Left ventricle myocardium inferior (tissue), 1 donor: ENCODE measurements around the gene PLEKHH2. TPM values are rescaled to one million over a fixed set of nuclear protein-coding genes. Genes with fewer than 3 reads are reported as not detected.
"Not testable (repeated sequence)": the region's sequence is repeated elsewhere in the genome, so short reads cannot be mapped to it uniquely, and the experiment has no call there.

ENCODE experiments used
- DNase-seq: peaks from one replicate; pipeline ENCODE4 v3.0.0-alpha.2; 2020
- H3K27ac ChIP-seq: fragments of 200-600 bp; replicated peaks from 2 replicates; pipeline ENCODE4 v1.8.0; 2021
- H3K27me3 ChIP-seq: fragments of 200-600 bp; 2 replicates; pipeline ENCODE4 v1.8.0; 2021; ENCODE audit warnings: low read depth
- H3K36me3 ChIP-seq: fragments of 200-600 bp; 2 replicates; pipeline ENCODE4 v1.8.0; 2021
- H3K4me1 ChIP-seq: fragments of 200-600 bp; 2 replicates; pipeline ENCODE4 v1.8.0; 2021
- H3K4me3 ChIP-seq: fragments of 200-600 bp; 2 replicates; pipeline ENCODE4 v1.8.0; 2021; ENCODE audit warnings: mild to moderate bottlenecking, moderate library complexity
- H3K9me3 ChIP-seq: fragments of 200-600 bp; replicated peaks from 2 replicates; pipeline ENCODE4 v1.8.0; 2021
- CTCF ChIP-seq: fragments of 200-600 bp; IDR thresholded peaks from 2 replicates; pipeline ENCODE4 v1.8.0; 2021; ENCODE audit warnings: antibody characterized with exemption, mild to moderate bottlenecking, borderline replicate concordance
- intact Hi-C: fragments of 100-400 bp; cut with micrococcal nuclease; formaldehyde crosslinking; loops from one replicate; pipeline ENCODE4 v1.11.0; 2022
- total RNA-seq: library from RNA; stranded (reverse); fragmentation: NEBNext Ultra II Directional; extraction: Animal tissue kit (Norgen Biotek cat#: 25700); gene quantifications from one replicate; pipeline ENCODE4 v1.2.1, GENCODE V29; 2021
- donor health status: DM: no; HTN: yes; CAD: no; lungs with severe emphysema.

The PLEKHH2 gene
- total RNA-seq, 1 donor from 2014 or later = 1.3 TPM

- Histone ChIP-seq H3K27ac (no peak overlapping the region), H3K4me1 (no peaks in the 10 kb centered on the region), H3K9me3 (no peaks in the 10 kb centered on the region), H3K27me3 (peaks cover 21% of the 10 kb centered on the region), H3K36me3 (no peaks in the 10 kb centered on the region), H3K4me3 (no peak overlapping the region)
- no peak for TF ChIP-seq CTCF
- DNase-seq = no peak
- intact Hi-C loops = no loop called here
Measured at GRCh38 chr2:43715300-43716098, 78.4 kb downstream of the PLEKHH2 start.

DNA sequence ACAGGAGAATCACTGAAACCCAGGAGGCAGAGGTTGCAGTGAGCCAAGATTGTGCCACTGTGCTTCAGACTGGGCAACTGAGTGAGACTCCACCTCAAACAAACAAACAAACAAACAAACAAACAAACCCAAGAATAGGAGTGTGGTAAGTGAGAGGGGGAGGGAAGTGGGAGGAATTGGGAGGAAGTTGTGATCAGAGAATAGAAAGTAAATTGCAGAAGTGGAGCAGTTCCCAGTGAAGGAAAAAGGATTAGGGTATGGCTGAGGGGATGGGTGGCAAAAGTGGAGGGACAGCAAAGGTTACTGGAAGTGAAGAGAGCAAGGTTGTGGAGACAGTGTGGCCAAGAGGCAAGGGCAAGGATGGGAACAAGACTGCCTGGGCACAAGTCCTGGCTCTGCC is 80.3 kb downstream of the PLEKHH2 start:
- intact Hi-C loops = no loop called here
- Histone ChIP-seq H3K4me3 (no peak overlapping the region), H3K27me3 (peaks cover 11% of the 10 kb centered on the region), H3K4me1 (no peaks in the 10 kb centered on the region), H3K36me3 (no peaks in the 10 kb centered on the region), H3K9me3 (no peaks in the 10 kb centered on the region), H3K27ac (no peak overlapping the region)
- TF ChIP-seq CTCF = no peak
- DNase-seq = no peak

DNA sequence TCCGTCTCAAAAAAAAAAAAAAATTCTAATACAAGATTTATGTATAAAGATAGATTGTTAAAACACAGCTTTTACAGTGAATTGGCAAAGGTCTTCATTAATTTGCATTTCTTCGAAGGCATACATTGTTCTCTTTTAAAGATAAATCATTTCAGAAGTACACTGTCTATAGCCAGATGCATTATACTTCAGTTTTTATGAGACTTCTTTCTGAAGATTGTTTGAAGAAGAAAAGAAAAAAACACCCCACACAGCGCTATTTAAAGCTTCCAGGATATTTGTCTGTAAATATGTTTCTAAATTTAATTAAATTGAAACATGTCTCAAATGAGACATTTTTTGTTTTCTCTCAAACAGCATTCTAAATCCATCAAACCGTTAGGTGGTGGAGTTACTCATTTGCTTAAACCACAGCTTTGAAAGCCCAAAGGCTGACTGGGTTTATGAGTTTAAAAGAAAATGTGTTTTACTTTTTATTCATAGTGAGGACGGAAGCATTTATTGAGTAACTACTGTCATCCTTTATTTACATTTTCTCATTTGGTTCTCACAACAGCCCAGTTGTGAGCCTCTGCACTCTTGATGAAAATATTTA is 81.6 kb downstream of the PLEKHH2 start:
- no peak for DNase-seq
- H3K36me3 ChIP-seq = no peaks in the 10 kb centered on the region
- H3K9me3 ChIP-seq = no peaks in the 10 kb centered on the region
- TF ChIP-seq CTCF = no peak
- intact Hi-C loops = no loop called here
- H3K27ac ChIP-seq = no peak overlapping the region
- H3K27me3 ChIP-seq = peaks cover 8% of the 10 kb centered on the region
- no peaks in the 10 kb centered on the region for H3K4me1 ChIP-seq
- no peak overlapping the region for H3K4me3 ChIP-seq

DNA sequence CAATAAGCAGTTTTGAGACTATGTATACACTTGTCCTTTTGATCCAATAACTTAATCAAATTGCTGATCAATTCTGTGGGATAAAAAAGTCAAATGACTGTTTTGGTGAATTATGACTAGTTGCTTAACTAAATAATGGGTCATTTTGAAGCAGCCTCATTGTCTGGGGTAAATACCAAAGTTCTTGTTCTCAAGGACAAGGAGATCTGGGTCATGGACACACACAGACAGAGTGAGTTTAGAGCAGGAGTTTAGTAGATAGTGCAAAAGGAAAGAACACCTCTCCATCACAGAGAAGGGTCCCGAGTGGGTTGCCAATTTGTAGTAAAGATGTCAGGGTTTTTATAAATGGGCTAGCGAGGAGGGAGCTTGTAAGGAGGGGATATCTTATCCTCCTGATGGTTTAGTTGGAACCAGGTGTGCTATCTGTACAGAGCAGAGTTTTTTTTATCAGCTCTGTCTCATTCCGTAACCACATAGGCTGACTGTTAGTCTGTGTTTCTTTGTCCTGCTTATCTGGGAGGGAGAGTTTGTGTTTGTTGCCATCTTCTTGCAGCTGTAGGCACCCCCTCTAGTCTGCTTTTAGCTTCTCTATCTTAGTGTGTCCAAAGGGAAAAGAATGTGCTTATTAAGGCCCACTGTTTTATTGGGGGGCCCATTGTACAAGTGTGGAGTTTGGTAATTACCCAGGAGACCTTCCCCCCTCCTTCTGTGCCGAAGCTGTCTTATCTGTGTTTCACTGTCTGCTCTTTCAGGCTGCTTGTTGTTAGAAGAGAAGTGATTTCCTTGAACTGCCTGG is 87.9 kb downstream of the PLEKHH2 start:
- intact Hi-C loops = no loop called here
- H3K27me3 ChIP-seq = no peaks in the 10 kb centered on the region
- H3K9me3 ChIP-seq = no peaks in the 10 kb centered on the region
- no peaks in the 10 kb centered on the region for H3K36me3 ChIP-seq
- no peak for TF ChIP-seq CTCF
- H3K27ac ChIP-seq = no peak overlapping the region
- H3K4me1 ChIP-seq = no peaks in the 10 kb centered on the region
- DNase-seq = no peak
- H3K4me3 ChIP-seq = no peak overlapping the region

DNA sequence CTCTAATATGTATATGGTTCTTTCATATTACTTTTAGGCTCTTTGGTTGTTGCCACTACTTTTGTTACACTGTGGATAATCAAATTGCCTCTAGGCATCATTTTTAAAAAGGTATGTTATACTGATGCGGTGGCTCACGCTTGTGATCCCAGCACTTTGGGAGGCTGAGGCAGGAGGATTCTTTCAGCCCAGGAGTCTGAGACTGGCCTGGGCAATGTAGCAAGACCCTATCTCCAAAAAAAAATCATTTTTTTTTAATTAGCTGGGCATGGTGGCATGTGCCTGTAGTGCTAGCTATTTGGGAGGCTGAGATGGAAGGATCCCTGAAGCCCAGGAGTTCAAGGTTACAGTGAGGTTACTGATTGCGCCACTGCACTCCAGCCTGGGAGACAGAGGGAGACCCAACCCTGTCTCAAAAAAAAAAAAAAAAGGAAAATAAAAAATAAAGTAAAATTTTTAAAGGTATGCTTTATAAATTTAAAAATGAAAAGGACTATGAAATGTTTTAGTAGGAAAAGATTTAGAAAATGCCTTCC is 88.7 kb downstream of the PLEKHH2 start:
- TF ChIP-seq CTCF = no peak
- intact Hi-C loops = no loop called here
- Histone ChIP-seq H3K27ac (no peak overlapping the region), H3K36me3 (no peaks in the 10 kb centered on the region), H3K4me1 (no peaks in the 10 kb centered on the region), H3K4me3 (no peak overlapping the region), H3K9me3 (no peaks in the 10 kb centered on the region), H3K27me3 (no peaks in the 10 kb centered on the region)
- no peak for DNase-seq

DNA sequence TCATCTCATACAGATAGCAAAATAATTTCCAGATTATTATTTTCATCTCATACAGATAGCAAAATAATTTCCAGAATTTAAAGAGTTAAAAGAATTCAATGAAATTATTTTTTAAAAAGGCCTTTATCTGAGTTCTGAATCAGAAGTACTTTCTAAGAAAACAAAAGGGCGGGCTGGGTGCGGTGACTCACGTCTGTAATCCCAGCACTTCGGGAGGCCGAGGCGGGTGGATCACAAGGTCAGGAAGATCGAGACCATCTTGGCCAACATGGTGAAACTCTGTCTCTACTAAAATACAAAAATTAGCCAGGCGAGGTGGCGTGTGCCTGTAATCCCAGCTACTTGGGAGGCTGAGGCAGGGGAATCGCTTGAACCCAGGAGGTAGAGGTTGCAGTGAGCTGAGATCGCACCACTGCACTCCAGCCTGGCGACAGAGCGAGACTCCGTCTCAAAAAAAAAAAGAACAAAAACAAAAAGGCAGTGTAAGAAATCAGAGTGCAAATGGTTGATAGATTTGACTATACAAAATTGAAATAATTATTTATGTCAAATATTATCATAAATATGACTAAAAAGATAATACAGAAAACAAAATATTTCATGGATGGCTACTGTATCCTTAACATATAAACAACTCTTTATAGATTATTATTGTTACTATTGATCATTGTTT is 90.0 kb downstream of the PLEKHH2 start:
- H3K4me3 ChIP-seq, H3K4me1 ChIP-seq, H3K27me3 ChIP-seq, H3K27ac ChIP-seq, H3K36me3 ChIP-seq, intact Hi-C loops, H3K9me3 ChIP-seq, DNase-seq: not testable (repeated sequence)
